Lower lobe of right lung (tissue), 2 donors: Measurements from ENCODE around the gene FZD4. TPM values are rescaled to one million over a fixed set of nuclear protein-coding genes. Genes with fewer than 3 reads are reported as not detected.
"Not testable (repeated sequence)": the region's sequence is repeated elsewhere in the genome, so short reads cannot be mapped to it uniquely, and the experiment has no call there.

Experiments used
- ATAC-seq, 2 donors: fragments of 200-7000 bp; cut with Tn5 transposase; one replicate each; pipeline ENCODE4 v1.9.1; 2020 to 2022; ENCODE audit warnings: mild to moderate bottlenecking in 2 of 2, moderate library complexity in 2 of 2
- DNase-seq: peaks from one replicate; pipeline ENCODE4 v3.0.0-alpha.2; 2020
- H3K27ac ChIP-seq: fragments of 200-600 bp; one replicate; pipeline ENCODE4 v1.8.0; 2022
- H3K27me3 ChIP-seq: fragments of 200-600 bp; one replicate; pipeline ENCODE4 v1.8.0; 2022; ENCODE audit warnings: low read depth
- H3K36me3 ChIP-seq: fragments of 200-600 bp; one replicate; pipeline ENCODE4 v1.8.0; 2022; ENCODE audit warnings: mild to moderate bottlenecking
- H3K4me1 ChIP-seq: fragments of 200-600 bp; one replicate; pipeline ENCODE4 v1.8.0; 2022
- H3K4me3 ChIP-seq: fragments of 200-600 bp; one replicate; pipeline ENCODE4 v1.8.0; 2022; ENCODE audit warnings: mild to moderate bottlenecking
- H3K9me3 ChIP-seq: fragments of 200-600 bp; one replicate; pipeline ENCODE4 v1.8.0; 2022
- CTCF ChIP-seq: fragments of 200-600 bp; IDR thresholded peaks from one replicate; pipeline ENCODE4 v1.8.0; 2022; ENCODE audit warnings: antibody characterized with exemption, mild to moderate bottlenecking
- intact Hi-C: fragments of 100-400 bp; cut with DNase I; formaldehyde crosslinking; loops from one replicate; pipeline ENCODE4 v1.11.0; 2022
- total RNA-seq: library from RNA; stranded (reverse); fragmentation: NEBNext Ultra II Directional; extraction: Animal tissue kit (Norgen Biotek cat#: 25700); gene quantifications from one replicate; pipeline ENCODE4 v1.2.1, GENCODE V29; 2021
- donor health status: DM: no; HTN: yes; CAD: no; lungs with severe emphysema.

Gene FZD4
- total RNA-seq, 1 donor from 2014 or later: 51.1 TPM

- Histone ChIP-seq H3K36me3 (peaks cover 39% of the 10 kb centered on the region), H3K4me3 (peak overlapping the region; percentile 9), H3K27ac (no peak overlapping the region), H3K27me3 (no peaks in the 10 kb centered on the region), H3K9me3 (no peaks in the 10 kb centered on the region), H3K4me1 (peaks cover 36% of the 10 kb centered on the region)
- ATAC-seq (no peak), DNase-seq (no peak)
- TF ChIP-seq CTCF: no peak
- intact Hi-C loops: no loop called here
These were observed 7.7 kb downstream of the FZD4 start for GRCh38 chr11:86947541-86947940.

GRCh38 chr11:86943505-86943904 is 11.7 kb downstream of the FZD4 start:
- peaks cover 27% of the 10 kb centered on the region for H3K36me3 ChIP-seq
- intact Hi-C loops: not testable (repeated sequence)

GRCh38 chr11:86941871-86942599 is 13.2 kb downstream of the FZD4 start:
- Histone ChIP-seq H3K4me3 (no peak overlapping the region), H3K36me3 (peaks cover 12% of the 10 kb centered on the region), H3K27ac (peak overlapping the region; percentile 55), H3K27me3 (no peaks in the 10 kb centered on the region), H3K4me1 (peaks cover 58% of the 10 kb centered on the region), H3K9me3 (no peaks in the 10 kb centered on the region)
- intact Hi-C loops: no loop called here
- ATAC-seq (no peak), DNase-seq (no peak)
- no peak for TF ChIP-seq CTCF

More at GRCh38 chr11:86943505-86943904, 11.7 kb downstream of the FZD4 start:
- H3K4me1 ChIP-seq: peaks cover 49% of the 10 kb centered on the region
- H3K9me3 ChIP-seq, H3K27me3 ChIP-seq, ATAC-seq, DNase-seq, H3K4me3 ChIP-seq, H3K27ac ChIP-seq: not testable (repeated sequence)

- Histone ChIP-seq H3K27me3 (no peaks in the 10 kb centered on the region), H3K4me1 (peaks cover 57% of the 10 kb centered on the region), H3K4me3 (no peak overlapping the region), H3K9me3 (no peaks in the 10 kb centered on the region), H3K36me3 (peaks cover 5% of the 10 kb centered on the region), H3K27ac (peak overlapping the region; percentile 73)
- DNase-seq: no peak
- no peak for TF ChIP-seq CTCF
- intact Hi-C loops: no loop called here
- ATAC-seq: no peak
These were observed 13.9 kb downstream of the FZD4 start for GRCh38 chr11:86941077-86941870.

- peaks cover 52% of the 10 kb centered on the region for H3K4me1 ChIP-seq
- TF ChIP-seq CTCF: no peak
- peak overlapping the region; percentile 73 for H3K27ac ChIP-seq
- ATAC-seq: peak; percentile 88 to 89
- intact Hi-C loops: no loop called here
- H3K4me3 ChIP-seq: peak overlapping the region; percentile 18
- no peak for DNase-seq
- no peaks in the 10 kb centered on the region for H3K27me3 ChIP-seq
- no peaks in the 10 kb centered on the region for H3K36me3 ChIP-seq
- H3K9me3 ChIP-seq: no peaks in the 10 kb centered on the region
These were observed 14.9 kb downstream of the FZD4 start for GRCh38 chr11:86940122-86940777.
